ENCODE data around the gene FHOD3.

The FHOD3 gene

GRCh38 chr18:36675542-36675941 is 378.0 kb downstream of the FHOD3 start:
- H3K4me3 ChIP-seq (ENCODE audit: low read depth, low read length) = no peak overlapping the region
- no peak for TF ChIP-seq CTCF (IDR thresholded peaks at IDR 0.05; ENCODE audit: borderline replicate concordance, insufficient read depth, low read depth, low read length)

GRCh38 chr18:36676629-36677028 is 379.1 kb downstream of the FHOD3 start:
- TF ChIP-seq CTCF (IDR thresholded peaks at IDR 0.05; ENCODE audit: borderline replicate concordance, insufficient read depth, low read depth, low read length) = no peak
- no peak overlapping the region for H3K4me3 ChIP-seq (ENCODE audit: low read depth, low read length)

- no peak for TF ChIP-seq CTCF (IDR thresholded peaks at IDR 0.05; ENCODE audit: borderline replicate concordance, insufficient read depth, low read depth, low read length)
- no peak overlapping the region for H3K4me3 ChIP-seq (ENCODE audit: low read depth, low read length)
Measured at GRCh38 chr18:36680042-36680441, 382.5 kb downstream of the FHOD3 start.

- no peak for TF ChIP-seq CTCF (IDR thresholded peaks at IDR 0.05; ENCODE audit: borderline replicate concordance, insufficient read depth, low read depth, low read length)
- no peak overlapping the region for H3K4me3 ChIP-seq (ENCODE audit: low read depth, low read length)
Measured at GRCh38 chr18:36685580-36685979, 388.1 kb downstream of the FHOD3 start.

- H3K4me3 ChIP-seq (ENCODE audit: low read depth, low read length) = no peak overlapping the region
- TF ChIP-seq CTCF (IDR thresholded peaks at IDR 0.05; ENCODE audit: borderline replicate concordance, insufficient read depth, low read depth, low read length) = peak; percentile 89
Measured at GRCh38 chr18:36688020-36688965, 390.8 kb downstream of the FHOD3 start.

- no peak overlapping the region for H3K4me3 ChIP-seq (ENCODE audit: low read depth, low read length)
- TF ChIP-seq CTCF (IDR thresholded peaks at IDR 0.05; ENCODE audit: borderline replicate concordance, insufficient read depth, low read depth, low read length) = no peak
Measured at GRCh38 chr18:36692371-36692770, 394.9 kb downstream of the FHOD3 start.

GRCh38 chr18:36692921-36693332 is 395.4 kb downstream of the FHOD3 start:
- no peak overlapping the region for H3K4me3 ChIP-seq (ENCODE audit: low read depth, low read length)
- TF ChIP-seq CTCF (IDR thresholded peaks at IDR 0.05; ENCODE audit: borderline replicate concordance, insufficient read depth, low read depth, low read length) = no peak

All from GM12875 (cell line).